ENCODE measurements around the gene CACNA1D.

The CACNA1D gene

DNA sequence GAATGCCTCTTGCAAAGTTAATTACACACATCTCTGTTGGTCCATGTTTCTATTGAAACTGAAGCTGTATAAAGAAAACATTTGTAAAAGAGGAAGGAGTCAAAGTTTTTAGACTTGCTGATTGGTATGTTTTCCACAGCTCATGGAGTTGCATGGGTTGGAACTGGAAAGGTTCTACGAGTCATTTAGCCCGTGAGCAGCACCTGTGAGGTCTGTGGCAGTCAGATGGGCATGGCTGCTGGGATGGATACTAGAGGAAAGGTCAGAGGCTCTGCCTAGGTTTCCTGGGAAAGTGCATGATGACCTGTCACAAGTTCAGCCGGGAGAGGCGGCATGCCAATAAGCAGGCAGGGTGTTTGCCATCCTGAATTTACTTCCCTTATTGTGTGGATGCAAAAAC lies 155.4 kb downstream of the CACNA1D start:
- DNase-seq (ENCODE audit: insufficient read length, low spot score) = no peak
- no peak for FAIRE-seq
- TF ChIP-seq, protein P1, sequence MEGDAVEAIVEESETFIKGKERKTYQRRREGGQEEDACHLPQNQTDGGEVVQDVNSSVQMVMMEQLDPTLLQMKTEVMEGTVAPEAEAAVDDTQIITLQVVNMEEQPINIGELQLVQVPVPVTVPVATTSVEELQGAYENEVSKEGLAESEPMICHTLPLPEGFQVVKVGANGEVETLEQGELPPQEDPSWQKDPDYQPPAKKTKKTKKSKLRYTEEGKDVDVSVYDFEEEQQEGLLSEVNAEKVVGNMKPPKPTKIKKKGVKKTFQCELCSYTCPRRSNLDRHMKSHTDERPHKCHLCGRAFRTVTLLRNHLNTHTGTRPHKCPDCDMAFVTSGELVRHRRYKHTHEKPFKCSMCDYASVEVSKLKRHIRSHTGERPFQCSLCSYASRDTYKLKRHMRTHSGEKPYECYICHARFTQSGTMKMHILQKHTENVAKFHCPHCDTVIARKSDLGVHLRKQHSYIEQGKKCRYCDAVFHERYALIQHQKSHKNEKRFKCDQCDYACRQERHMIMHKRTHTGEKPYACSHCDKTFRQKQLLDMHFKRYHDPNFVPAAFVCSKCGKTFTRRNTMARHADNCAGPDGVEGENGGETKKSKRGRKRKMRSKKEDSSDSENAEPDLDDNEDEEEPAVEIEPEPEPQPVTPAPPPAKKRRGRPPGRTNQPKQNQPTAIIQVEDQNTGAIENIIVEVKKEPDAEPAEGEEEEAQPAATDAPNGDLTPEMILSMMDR (IDR thresholded peaks at IDR 0.05; ENCODE audit: insufficient read depth, missing control alignments) = no peak

DNA sequence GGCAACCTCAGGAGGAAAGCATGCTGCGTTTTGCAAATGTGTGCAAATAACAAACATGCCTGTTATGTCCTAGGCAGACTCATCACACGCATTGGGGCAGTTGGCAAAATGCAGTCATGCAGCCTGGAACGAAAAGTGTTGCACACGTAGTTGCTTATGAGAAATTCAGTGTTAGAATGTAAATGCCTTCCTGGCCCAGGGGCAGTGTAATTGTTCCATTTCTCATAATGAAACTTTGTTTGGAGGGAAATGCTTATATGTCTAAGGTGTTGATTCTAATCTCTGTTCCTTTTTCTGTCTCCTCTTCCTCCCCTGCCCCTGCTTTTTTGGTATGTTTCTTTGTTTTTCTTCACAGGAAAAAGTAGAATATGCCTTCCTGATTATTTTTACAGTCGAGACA lies 156.0 kb downstream of the CACNA1D start:
- TF ChIP-seq, protein P1 (IDR thresholded peaks at IDR 0.05; ENCODE audit: insufficient read depth, missing control alignments) = no peak
- FAIRE-seq = no peak
- DNase-seq (ENCODE audit: insufficient read length, low spot score) = no peak

DNA sequence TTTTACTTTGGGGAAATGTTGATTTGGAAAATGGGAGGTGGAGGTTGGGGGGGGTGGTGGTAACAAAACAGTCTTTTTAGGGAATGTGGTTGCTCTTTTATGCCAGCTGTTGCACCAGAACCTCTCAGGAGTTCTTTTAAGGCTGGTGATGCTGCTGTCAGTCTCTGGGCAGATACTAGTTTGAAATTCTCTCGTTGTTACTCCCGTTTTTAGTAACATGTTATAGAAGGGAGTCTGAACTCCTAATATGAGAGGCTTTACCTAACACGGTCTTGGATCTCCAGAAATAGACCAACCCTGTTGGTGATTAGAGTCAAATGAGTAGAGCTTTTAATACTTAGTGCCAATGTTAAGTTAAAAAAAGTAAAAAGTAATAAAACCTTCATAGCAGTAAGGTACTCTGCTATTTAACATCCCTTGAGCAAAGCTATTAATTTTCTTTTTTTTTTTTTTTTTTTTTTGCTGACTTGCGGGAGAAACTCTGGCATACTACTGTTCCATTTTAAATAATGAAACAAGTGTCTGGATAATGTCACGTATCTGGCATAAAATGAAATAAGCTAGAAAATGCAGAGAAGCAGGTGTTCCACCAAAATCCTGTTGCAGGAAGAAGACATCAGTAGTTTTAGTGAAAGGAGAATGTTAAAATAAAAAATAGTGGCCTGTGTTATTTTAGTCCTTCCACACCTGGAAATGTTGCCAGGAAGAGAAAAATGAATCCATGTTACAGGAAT lies 156.7 kb downstream of the CACNA1D start:
- DNase-seq (ENCODE audit: insufficient read length, low spot score) (no peak), FAIRE-seq (no peak)
- TF ChIP-seq, protein P1 (IDR thresholded peaks at IDR 0.05; ENCODE audit: insufficient read depth, missing control alignments) = no peak

DNA sequence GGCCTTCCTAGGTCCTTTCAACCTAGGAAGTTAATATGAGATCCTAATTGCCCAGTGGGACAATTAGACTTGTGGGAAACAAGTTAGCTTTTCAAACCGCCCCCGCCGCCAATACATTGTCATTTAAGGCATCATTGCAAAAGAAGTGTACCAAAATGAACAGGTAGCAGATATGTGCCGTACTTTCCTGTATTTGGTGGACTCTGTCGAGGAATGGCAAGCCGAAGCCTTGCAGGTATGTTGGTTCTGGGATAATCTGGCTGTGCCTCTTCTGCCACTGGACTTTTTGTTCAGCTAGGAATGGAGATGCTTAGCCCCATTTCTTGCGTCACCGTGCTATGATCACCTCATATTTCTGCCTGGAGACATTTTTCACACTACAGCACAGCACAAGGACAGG lies 157.5 kb downstream of the CACNA1D start:
- TF ChIP-seq, protein P1 (IDR thresholded peaks at IDR 0.05; ENCODE audit: insufficient read depth, missing control alignments) = no peak
- FAIRE-seq = no peak
- no peak for DNase-seq (ENCODE audit: insufficient read length, low spot score)

DNA sequence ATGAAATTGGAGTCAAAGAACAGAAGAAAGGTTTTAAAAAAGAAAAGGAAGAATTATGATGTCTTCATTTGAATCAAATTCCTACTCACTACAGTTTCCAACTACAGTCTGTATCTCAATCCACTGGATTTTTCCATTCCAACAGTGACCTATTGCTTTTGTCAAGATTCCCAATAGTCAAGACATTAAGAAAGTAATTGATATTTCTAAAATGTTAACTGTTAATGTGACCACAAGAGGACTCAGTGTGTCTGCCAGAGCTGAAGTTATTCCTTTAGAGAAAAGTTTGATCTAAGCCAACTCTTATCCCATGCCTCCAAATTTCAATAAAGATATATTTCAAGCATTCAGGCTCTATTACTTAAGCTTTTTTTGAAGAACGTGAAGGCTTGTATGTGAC lies 163.2 kb downstream of the CACNA1D start:
- TF ChIP-seq, protein P1 (IDR thresholded peaks at IDR 0.05; ENCODE audit: insufficient read depth, missing control alignments) = no peak
- FAIRE-seq (no peak), DNase-seq (ENCODE audit: insufficient read length, low spot score) (no peak)

DNA sequence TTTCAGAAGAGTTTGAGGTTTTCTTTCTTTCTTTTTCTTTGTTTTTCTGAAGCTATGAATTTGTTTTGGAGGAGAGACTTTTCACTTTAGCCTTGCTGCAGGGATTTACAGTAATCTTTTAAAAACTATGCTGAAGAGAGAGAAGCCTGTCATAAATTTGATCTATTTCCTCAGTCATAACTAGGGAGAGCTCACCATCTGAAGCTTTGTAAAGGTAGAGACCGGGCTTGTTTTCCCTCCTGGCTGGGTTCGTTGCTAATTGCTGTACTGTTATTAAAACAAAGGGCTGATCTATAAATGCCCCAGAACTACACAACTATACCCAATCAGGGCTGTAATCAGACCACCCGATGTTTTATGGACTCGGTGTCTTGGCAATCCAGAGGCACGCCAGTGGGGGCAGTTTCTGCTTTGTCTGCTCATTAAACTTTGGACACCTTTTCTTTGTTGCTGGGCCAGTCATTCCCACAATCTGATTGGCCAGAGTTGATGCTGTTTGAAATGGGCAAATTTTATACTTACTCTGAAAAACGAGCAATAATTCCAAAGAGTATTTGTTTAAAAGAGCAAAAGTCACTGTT lies 164.3 kb downstream of the CACNA1D start:
- no peak for FAIRE-seq
- TF ChIP-seq, protein P1 (IDR thresholded peaks at IDR 0.05; ENCODE audit: insufficient read depth, missing control alignments) = no peak
- no peak for DNase-seq (ENCODE audit: insufficient read length, low spot score)

DNA sequence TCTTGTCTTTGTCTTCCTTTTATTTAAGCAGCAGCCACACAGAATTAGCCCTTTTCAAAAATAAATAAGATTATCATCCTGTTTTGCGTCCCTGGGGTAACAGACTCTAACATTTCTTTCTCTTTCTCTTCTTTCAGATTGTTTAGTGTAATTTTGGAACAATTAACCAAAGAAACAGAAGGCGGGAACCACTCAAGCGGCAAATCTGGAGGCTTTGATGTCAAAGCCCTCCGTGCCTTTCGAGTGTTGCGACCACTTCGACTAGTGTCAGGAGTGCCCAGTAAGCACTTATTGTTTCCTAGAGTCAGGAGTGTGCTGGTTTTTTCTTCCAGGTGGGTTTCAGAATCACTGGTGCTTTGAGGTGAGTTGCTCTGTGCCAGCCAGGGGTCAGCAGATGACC lies 165.6 kb downstream of the CACNA1D start:
- no peak for DNase-seq (ENCODE audit: insufficient read length, low spot score)
- TF ChIP-seq, protein P1 (IDR thresholded peaks at IDR 0.05; ENCODE audit: insufficient read depth, missing control alignments) = no peak
- FAIRE-seq = no peak

Data from D721Med (cell line).